OCI-LY1 (cell line): ENCODE data around the gene HECTD1.

Experiments used
- H2AFZ ChIP-seq: fragments of 200-600 bp; sonication (generic), shearing (Covaris generic); 2 replicates; pipeline ENCODE4 v1.6.0; 2014; ENCODE audit warnings: antibody characterized with exemption, mild to moderate bottlenecking, low read length
- H3F3A ChIP-seq: fragments of 200-600 bp; sonication (generic), shearing (Covaris generic); 2 replicates; pipeline ENCODE4 v1.6.0; 2014; ENCODE audit warnings: mild to moderate bottlenecking, antibody characterized with exemption, low read length, moderate library complexity; ENCODE audit not compliant: insufficient read depth
- H3K27ac ChIP-seq: fragments of 200-600 bp; sonication (generic); 2 replicates; pipeline ENCODE4 v1.5.1; 2014; ENCODE audit warnings: low read length, mixed run types, mild to moderate bottlenecking, low read depth; ENCODE audit not compliant: poor library complexity, severe bottlenecking
- H3K27me3 ChIP-seq: fragments of 200-600 bp; sonication (generic); 2 replicates; pipeline ENCODE4 v1.6.0; 2014; ENCODE audit warnings: antibody characterized with exemption, mild to moderate bottlenecking, low read length, moderate library complexity; ENCODE audit not compliant: insufficient read depth
- H3K36me3 ChIP-seq: fragments of 200-600 bp; sonication (generic); 2 replicates; pipeline ENCODE4 v1.6.1; 2014; ENCODE audit warnings: mild to moderate bottlenecking, antibody characterized with exemption, low read length, moderate library complexity, mixed read lengths; ENCODE audit not compliant: insufficient read depth
- H3K4me1 ChIP-seq: fragments of 200-600 bp; sonication (generic); 2 replicates; pipeline ENCODE4 v1.5.1; 2014; ENCODE audit warnings: mild to moderate bottlenecking, low read length, moderate library complexity; ENCODE audit not compliant: insufficient read depth, severe bottlenecking
- H3K4me2 ChIP-seq: fragments of 200-600 bp; sonication (generic), shearing (Covaris generic); 2 replicates; pipeline ENCODE4 v1.6.1; 2014; ENCODE audit warnings: low read length
- H3K4me3 ChIP-seq: fragments of 200-600 bp; sonication (generic); 2 replicates; pipeline ENCODE4 v1.5.1; 2014; ENCODE audit warnings: low read length, low read depth, mild to moderate bottlenecking, mixed read lengths; ENCODE audit not compliant: poor library complexity, severe bottlenecking
- H3K79me2 ChIP-seq: fragments of 200-600 bp; shearing (Covaris generic); 2 replicates; pipeline ENCODE4 v1.6.1; 2016; ENCODE audit warnings: mixed run types, low read length, mixed read lengths; ENCODE audit not compliant: insufficient read depth
- H3K9ac ChIP-seq: fragments of 200-600 bp; sonication (generic), shearing (Covaris generic); 2 replicates; pipeline ENCODE4 v1.6.1; 2014; ENCODE audit warnings: mild to moderate bottlenecking, low read length, mixed read lengths
- H3K9me2 ChIP-seq: fragments of 200-600 bp; sonication (generic), shearing (Covaris generic); 2 replicates; pipeline ENCODE4 v1.6.1; 2014; ENCODE audit warnings: low read depth, mild to moderate bottlenecking, low read length, mixed read lengths
- H3K9me3 ChIP-seq: fragments of 200-600 bp; shearing (Covaris generic); 2 replicates; pipeline ENCODE4 v1.6.1; 2014; ENCODE audit warnings: low read length, mixed read lengths
- H4K20me1 ChIP-seq: fragments of 200-600 bp; sonication (generic), shearing (Covaris generic); 2 replicates; pipeline ENCODE4 v1.6.0; 2016; ENCODE audit warnings: mild to moderate bottlenecking, low read length; ENCODE audit not compliant: insufficient read depth
- EZH2 ChIP-seq: fragments of 200-600 bp; sonication (generic), shearing (Covaris generic); IDR thresholded peaks from 2 replicates; pipeline ENCODE4 v1.8.0; 2017; ENCODE audit warnings: borderline replicate concordance, mixed run types, mild to moderate bottlenecking, antibody characterized with exemption, low read length, moderate library complexity, mixed read lengths
- TF ChIP-seq, protein P1 (sequence below): fragments of 200-600 bp; sonication (generic), shearing (Covaris generic); IDR thresholded peaks from 2 replicates; pipeline ENCODE4 v1.5.1; 2017; ENCODE audit warnings: mild to moderate bottlenecking, antibody characterized with exemption, low read length, moderate library complexity, mixed read lengths

HECTD1 gene

DNA sequence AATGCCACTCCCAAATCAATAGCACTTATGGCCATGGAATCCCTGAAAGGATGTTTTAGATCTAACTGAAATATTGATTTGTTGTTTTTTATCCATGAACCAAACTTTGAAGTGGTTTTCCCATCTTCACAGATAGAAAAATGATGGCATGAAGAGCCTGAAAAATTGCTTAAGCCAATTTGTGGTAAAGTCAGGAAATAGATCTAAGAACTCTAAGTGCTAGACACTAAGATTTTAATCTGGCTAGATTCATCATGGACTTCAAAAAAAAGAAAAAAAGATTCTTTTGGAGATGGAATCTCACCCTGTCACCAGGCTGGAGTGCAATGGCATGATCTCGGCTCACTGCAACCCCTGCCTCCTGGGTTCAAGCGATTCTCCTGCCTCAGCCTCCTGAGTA lies 136.4 kb downstream of the HECTD1 start:
- Histone ChIP-seq H3K9me3 (no peaks in the 10 kb centered on the region), H3K36me3 (peaks cover 11% of the 10 kb centered on the region; the same call in 1 of the 2 replicates), H4K20me1 (no peaks in the 10 kb centered on the region), H3K79me2 (no peaks in the 10 kb centered on the region), H3K9me2 (no peaks in the 10 kb centered on the region), H3K9ac (no peak overlapping the region), H3K4me2 (no peak overlapping the region), H3K4me1 (no peaks in the 10 kb centered on the region), H3F3A (no peaks in the 10 kb centered on the region), H2AFZ (no peak overlapping the region), H3K27ac (no peak overlapping the region), H3K27me3 (no peaks in the 10 kb centered on the region), H3K4me3 (no peak overlapping the region)
- no peak for TF ChIP-seq EZH2
- TF ChIP-seq, protein P1, sequence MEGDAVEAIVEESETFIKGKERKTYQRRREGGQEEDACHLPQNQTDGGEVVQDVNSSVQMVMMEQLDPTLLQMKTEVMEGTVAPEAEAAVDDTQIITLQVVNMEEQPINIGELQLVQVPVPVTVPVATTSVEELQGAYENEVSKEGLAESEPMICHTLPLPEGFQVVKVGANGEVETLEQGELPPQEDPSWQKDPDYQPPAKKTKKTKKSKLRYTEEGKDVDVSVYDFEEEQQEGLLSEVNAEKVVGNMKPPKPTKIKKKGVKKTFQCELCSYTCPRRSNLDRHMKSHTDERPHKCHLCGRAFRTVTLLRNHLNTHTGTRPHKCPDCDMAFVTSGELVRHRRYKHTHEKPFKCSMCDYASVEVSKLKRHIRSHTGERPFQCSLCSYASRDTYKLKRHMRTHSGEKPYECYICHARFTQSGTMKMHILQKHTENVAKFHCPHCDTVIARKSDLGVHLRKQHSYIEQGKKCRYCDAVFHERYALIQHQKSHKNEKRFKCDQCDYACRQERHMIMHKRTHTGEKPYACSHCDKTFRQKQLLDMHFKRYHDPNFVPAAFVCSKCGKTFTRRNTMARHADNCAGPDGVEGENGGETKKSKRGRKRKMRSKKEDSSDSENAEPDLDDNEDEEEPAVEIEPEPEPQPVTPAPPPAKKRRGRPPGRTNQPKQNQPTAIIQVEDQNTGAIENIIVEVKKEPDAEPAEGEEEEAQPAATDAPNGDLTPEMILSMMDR, result no peak

DNA sequence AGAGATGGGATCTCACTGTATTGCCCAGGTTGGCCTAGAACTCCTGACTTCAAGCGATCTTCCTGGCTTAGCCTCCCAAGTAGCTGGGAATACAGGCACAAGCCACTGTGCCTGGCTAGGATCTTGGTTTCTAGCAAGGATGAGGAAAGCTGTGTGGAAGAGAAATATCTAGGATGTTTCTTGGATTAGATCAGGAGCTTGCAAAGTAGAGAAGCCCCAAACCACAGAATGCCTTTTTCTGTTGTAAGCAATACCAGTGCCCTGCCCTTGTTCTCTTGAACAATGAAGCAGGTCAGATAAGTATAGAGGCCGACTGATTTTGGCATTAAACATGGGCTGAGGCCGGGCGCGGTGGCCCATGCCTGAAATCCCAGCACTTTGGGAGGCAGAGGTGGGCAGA lies 137.2 kb downstream of the HECTD1 start:
- H3K79me2 ChIP-seq, result no peaks in the 10 kb centered on the region
- no peaks in the 10 kb centered on the region for H3K9me3 ChIP-seq
- no peaks in the 10 kb centered on the region for H4K20me1 ChIP-seq
- no peak overlapping the region for H3K4me2 ChIP-seq
- no peaks in the 10 kb centered on the region for H3K4me1 ChIP-seq
- no peak overlapping the region for H3K4me3 ChIP-seq
- no peaks in the 10 kb centered on the region for H3F3A ChIP-seq
- no peak overlapping the region for H3K9ac ChIP-seq
- no peak overlapping the region for H2AFZ ChIP-seq
- H3K27me3 ChIP-seq, result no peaks in the 10 kb centered on the region
- TF ChIP-seq, protein P1, result no peak
- no peak for TF ChIP-seq EZH2
- H3K27ac ChIP-seq, result no peak overlapping the region
- no peaks in the 10 kb centered on the region for H3K9me2 ChIP-seq
- peaks cover 6% of the 10 kb centered on the region; the same call in 1 of the 2 replicates for H3K36me3 ChIP-seq

DNA sequence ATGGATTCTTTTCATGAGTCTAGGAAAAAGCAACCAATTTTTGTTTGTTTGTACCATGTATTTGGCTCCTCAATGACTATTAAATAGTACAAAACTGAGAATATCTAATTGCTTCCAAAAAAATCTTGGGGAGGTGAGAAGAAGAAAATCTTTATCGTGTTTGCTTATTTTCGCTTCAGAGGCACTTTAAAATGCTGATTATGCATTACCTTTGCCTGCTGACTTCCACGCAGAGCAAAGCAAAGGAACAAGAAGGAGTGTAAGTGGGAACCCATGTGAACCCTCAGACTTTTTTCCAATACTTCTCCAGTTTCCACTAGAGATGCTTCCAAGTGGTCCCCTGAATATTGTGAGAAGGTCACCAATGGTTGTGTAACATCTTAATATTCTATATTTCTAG lies 138.2 kb downstream of the HECTD1 start:
- Histone ChIP-seq H3K4me1 (no peaks in the 10 kb centered on the region), H3K9me3 (no peaks in the 10 kb centered on the region), H2AFZ (no peak overlapping the region), H3K4me2 (no peak overlapping the region), H3K36me3 (no peaks in the 10 kb centered on the region), H3K9me2 (no peaks in the 10 kb centered on the region), H3K27ac (no peak overlapping the region), H3K79me2 (no peaks in the 10 kb centered on the region), H3K9ac (no peak overlapping the region), H3K4me3 (no peak overlapping the region), H3F3A (no peaks in the 10 kb centered on the region), H3K27me3 (no peaks in the 10 kb centered on the region), H4K20me1 (no peaks in the 10 kb centered on the region)
- TF ChIP-seq EZH2, result no peak
- TF ChIP-seq, protein P1, result no peak
